Kidney epithelial cell (primary cell): ENCODE data around the gene PLEKHG5. TPM values are rescaled to one million over a fixed set of nuclear protein-coding genes. Genes with fewer than 3 reads are reported as not detected.

ENCODE experiments used
- DNase-seq: peaks from one replicate; pipeline ENCODE4 v3.0.0-alpha.2; 2010; ENCODE audit warnings: low read depth
- H3K27me3 ChIP-seq: 2 replicates; pipeline ENCODE4 v1.6.0; 2011; ENCODE audit warnings: low read length; ENCODE audit not compliant: control insufficient read depth, insufficient read depth
- H3K36me3 ChIP-seq: 2 replicates; pipeline ENCODE4 v1.5.1; 2011; ENCODE audit warnings: low read length; ENCODE audit not compliant: control insufficient read depth, insufficient read depth
- H3K4me3 ChIP-seq: 2 replicates; pipeline ENCODE4 v1.5.1; 2011; ENCODE audit warnings: low read depth, mild to moderate bottlenecking, control low read depth, low read length
- total RNA-seq: library from RNA; depleted of rRNA; stranded (reverse); fragments of >200 nt; gene quantifications from 2 replicates; pipeline ENCODE4 v1.2.3, GENCODE V29; 2015
- TF ChIP-seq, protein P1 (sequence below): IDR thresholded peaks from 2 replicates; pipeline ENCODE4 v1.5.1; 2011; ENCODE audit warnings: mild to moderate bottlenecking, moderate library complexity, low read length, control low read depth, inconsistent platforms; ENCODE audit not compliant: insufficient read depth, poor library complexity, severe bottlenecking

PLEKHG5 gene
- total RNA-seq, 1 donor from 2014 or later: 26.4 TPM

DNA sequence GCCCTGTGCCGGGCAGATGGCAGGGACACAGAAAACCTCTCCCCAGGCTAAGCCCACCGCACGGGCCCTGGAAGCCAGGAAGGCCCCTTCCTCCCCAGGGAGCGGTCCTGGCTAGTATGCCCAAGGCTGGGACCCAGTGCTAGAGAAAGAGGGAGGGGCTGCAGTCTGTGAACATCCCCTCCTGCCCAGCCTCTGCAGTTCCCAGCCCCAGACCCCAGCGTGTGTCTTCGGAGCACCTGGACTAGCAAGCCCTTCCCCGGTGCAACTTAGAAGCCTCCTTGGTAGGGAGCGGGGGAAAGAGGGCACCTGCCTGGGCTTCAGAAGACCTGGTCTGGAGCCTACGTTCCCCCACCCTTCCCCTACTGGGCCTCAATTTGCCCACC is 2.1 kb downstream of the PLEKHG5 start:
- H3K27me3 ChIP-seq: no peaks in the 10 kb centered on the region
- no peaks in the 10 kb centered on the region for H3K36me3 ChIP-seq
- TF ChIP-seq, protein P1, sequence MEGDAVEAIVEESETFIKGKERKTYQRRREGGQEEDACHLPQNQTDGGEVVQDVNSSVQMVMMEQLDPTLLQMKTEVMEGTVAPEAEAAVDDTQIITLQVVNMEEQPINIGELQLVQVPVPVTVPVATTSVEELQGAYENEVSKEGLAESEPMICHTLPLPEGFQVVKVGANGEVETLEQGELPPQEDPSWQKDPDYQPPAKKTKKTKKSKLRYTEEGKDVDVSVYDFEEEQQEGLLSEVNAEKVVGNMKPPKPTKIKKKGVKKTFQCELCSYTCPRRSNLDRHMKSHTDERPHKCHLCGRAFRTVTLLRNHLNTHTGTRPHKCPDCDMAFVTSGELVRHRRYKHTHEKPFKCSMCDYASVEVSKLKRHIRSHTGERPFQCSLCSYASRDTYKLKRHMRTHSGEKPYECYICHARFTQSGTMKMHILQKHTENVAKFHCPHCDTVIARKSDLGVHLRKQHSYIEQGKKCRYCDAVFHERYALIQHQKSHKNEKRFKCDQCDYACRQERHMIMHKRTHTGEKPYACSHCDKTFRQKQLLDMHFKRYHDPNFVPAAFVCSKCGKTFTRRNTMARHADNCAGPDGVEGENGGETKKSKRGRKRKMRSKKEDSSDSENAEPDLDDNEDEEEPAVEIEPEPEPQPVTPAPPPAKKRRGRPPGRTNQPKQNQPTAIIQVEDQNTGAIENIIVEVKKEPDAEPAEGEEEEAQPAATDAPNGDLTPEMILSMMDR: no peak
- no peak overlapping the region for H3K4me3 ChIP-seq
- DNase-seq: no peak

DNA sequence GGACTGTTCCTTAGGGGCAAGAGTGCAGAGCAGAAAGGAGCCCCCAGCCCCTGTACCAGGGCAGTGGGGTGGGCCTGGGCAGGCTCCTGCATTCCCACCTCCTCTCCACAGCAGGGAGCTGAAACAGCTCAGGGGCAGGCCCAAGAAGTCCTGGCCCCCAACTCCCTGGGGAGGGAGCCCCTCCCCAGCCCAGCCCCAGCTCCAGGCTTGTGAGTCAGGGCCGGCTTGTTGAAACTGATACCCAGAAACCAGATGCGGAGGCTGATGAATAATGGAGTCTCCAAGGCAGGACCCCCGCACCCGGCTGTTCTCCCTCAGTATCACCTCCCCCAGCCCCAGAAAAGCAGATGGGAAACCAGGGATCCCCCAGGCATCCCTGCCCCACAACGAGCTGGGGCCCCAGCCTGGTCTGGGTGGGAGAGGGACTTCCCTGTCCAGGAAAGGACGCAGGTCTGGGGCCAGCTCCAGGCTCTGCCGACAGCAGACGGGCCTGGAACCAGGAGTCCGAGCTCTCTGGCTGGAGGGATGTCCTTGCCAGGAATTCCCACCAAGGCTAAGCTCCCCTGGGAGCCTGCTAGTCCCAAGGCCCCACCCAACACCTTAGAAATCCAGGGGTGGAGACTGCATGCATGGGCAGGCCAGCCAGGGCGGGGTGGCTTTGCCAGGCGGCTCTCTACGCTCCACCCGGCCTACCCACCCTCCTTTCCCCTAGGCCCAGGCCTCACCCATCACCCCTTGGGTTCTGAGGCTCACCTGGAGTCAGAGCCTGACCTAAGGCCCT is 2.7 kb downstream of the PLEKHG5 start:
- TF ChIP-seq, protein P1: no peak
- DNase-seq: no peak
- H3K36me3 ChIP-seq: no peaks in the 10 kb centered on the region
- no peak overlapping the region for H3K4me3 ChIP-seq
- no peaks in the 10 kb centered on the region for H3K27me3 ChIP-seq

DNA sequence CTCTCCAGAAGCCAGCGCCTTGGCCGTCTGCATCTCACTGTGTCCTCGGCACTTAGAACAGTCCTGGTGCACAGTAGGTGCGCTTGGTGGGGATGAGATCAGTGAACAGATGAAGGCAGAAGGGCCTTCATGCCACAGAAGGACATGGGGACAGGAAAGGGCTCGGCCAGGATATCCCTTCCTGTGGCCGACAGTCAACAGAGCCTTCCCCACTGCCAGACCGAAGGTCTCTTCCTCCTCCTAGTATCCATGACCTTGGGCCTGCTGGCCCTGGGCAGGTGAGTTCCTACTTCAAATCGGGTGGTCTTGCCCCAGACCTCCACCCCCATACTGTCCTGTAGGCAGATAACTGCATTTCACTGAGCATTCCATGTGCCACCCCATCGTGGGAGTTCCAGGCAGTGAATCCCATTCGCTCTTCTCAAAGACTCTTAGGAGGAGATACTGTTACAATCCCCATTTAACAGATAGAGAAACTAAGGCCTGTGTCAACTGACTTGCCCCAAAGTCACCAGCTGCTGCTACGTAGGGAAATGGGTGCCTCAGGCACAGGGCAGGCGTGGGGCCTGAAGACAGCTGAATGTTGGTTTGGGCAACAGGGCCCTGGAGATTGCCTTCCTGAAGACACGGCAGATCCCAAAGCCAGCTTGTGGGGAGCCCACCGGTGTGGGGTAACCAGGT is 3.5 kb downstream of the PLEKHG5 start:
- H3K4me3 ChIP-seq: no peak overlapping the region
- DNase-seq: no peak
- H3K27me3 ChIP-seq: no peaks in the 10 kb centered on the region
- H3K36me3 ChIP-seq: no peaks in the 10 kb centered on the region
- TF ChIP-seq, protein P1: no peak

DNA sequence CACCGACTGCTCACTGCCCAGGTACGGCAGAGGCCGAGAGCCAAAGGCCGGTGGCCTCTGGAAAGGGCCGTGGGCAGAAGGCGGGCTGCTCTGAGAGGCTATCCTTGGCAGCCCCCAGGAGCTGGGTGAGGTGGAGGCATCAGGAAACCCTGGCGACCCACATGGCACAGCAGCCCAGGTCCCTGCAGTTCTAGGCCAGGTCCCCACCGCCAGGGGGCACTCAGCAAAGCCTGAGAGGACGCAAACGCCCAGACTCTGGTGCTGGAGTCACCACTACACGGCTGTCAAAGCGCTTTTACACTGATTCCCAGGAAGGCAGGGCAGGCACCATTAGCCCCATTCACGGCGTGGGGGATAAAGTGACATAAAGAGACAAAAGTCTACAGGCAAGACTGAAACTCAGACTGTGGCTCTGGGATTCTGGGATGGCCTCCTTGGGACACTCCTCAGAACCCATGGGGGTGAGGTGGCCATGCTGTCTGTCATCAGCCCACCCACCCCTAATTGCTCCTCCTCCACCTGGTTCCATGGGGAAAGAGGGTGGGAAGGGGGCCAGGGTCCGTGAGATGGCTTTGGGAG is 4.9 kb downstream of the PLEKHG5 start:
- DNase-seq: peak; percentile 44
- TF ChIP-seq, protein P1: peak; percentile 99
- Histone ChIP-seq H3K36me3 (no peaks in the 10 kb centered on the region), H3K27me3 (no peaks in the 10 kb centered on the region), H3K4me3 (no peak overlapping the region)

DNA sequence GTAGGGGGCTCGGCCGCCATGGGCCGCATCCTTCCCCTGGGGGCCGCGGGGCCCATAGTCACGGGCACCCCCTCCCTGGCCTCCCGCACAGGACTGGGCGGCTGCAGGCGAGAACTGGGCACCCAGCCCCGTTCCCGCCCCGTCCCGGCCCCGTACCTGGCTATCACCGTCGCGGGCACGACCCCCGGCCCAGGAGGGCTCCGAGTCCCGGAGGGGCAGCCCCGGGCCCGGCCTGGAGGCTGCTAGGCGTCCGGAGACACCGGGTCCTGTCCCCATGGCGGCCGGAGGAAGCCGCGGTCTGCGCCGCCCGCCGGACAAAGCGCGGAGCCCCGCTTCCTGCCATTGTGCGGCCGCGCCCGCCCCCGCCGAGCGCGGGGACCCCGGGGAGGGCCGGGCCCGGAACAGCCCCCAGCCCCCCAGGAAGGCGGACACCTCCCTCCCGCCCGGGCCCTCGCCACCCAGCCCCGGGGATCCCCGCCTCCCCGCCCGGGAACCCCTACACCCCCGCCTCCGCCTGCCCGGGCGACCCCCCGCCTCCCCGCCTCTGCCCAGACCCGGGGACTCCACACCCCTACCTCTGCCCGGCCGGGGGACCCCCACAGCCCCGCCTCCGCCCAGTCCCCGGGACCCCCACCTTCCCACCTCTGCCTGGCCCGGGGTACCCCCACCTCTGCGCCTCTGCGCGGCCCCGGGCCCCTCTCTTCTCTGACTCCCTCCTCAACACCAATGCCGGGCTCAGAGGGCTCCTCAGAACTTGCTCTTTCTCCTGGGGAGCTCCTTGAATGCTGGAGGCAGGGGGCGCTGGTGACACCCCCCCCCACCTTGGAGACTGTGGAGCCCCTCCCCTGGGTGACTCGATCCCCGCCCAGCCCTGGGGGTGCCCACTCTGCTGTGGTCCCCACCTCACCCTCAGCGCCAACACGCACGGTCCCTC is 6.0 kb downstream of the PLEKHG5 start:
- H3K4me3 ChIP-seq: peak overlapping the region; percentile 65

More for the DNA sequence above, 6.0 kb downstream of the PLEKHG5 start:
- no peak for DNase-seq
- no peaks in the 10 kb centered on the region for H3K27me3 ChIP-seq
- TF ChIP-seq, protein P1: peak; percentile 27
- H3K36me3 ChIP-seq: no peaks in the 10 kb centered on the region
